Peyer's patch (tissue), 4 donors: ENCODE results near the gene DNAH14. TPM values are rescaled to one million over a fixed set of nuclear protein-coding genes. Genes with fewer than 3 reads are reported as not detected.

Experiments
- DNase-seq, 3 donors: peaks; one replicate each; pipeline ENCODE4 v3.0.0-alpha.2; 2017 to 2019
- H3K27ac ChIP-seq, 4 donors: fragments of 200-600 bp; sonication (generic); one replicate each; pipeline ENCODE4 v1.5.1; 2016 to 2019
- H3K27me3 ChIP-seq, 2 donors: fragments of 200-600 bp; sonication (generic); one replicate each; pipeline ENCODE4 v1.5.1; 2019
- H3K36me3 ChIP-seq, 3 donors: fragments of 200-600 bp; sonication (generic); one replicate each; pipeline ENCODE4 v1.5.1; 2016 to 2019
- H3K4me1 ChIP-seq, 4 donors: fragments of 200-600 bp; sonication (generic); one replicate each; pipeline ENCODE4 v1.5.1; 2016 to 2019
- H3K4me3 ChIP-seq, 4 donors: fragments of 200-600 bp; sonication (generic); 1 replicate in 3 of 4; 2 replicates in 1 of 4; pipeline ENCODE4 v1.5.1; 2016 to 2019; ENCODE audit warnings: mild to moderate bottlenecking in 1 of 4
- H3K9me3 ChIP-seq, 4 donors: fragments of 200-600 bp; sonication (generic); one replicate each; pipeline ENCODE4 v1.5.1; 2016 to 2019; ENCODE audit warnings: mild to moderate bottlenecking in 1 of 4
- CTCF ChIP-seq, 6 experiments: fragments of 450-650 bp in 4 of 6; fragments of 200-600 bp in 2 of 6; sonication (generic) in 1 of 6; IDR thresholded peaks; one replicate each; pipeline ENCODE4 v1.5.1; 2017 to 2019; ENCODE audit warnings: antibody characterized with exemption in 6 of 6, mild to moderate bottlenecking in 3 of 6, moderate library complexity in 1 of 6
- POLR2A ChIP-seq, 2 donors: fragments of 450-650 bp; IDR thresholded peaks; one replicate each; pipeline ENCODE4 v1.5.1; 2017; ENCODE audit warnings: antibody characterized with exemption in 2 of 2, mild to moderate bottlenecking in 2 of 2, moderate library complexity in 2 of 2
- total RNA-seq, 4 donors: library from RNA; depleted of rRNA; stranded (reverse); fragments of >200 nt; gene quantifications; one replicate each; pipeline ENCODE4 v1.1.0, GENCODE V29; 2016

Gene DNAH14
- total RNA-seq, 4 donors from 2014 or later: 6.5 to 11.0 (median 7.4) TPM

- H3K27me3 ChIP-seq: no peaks in the 10 kb centered on the region
- DNase-seq: no peak
- H3K27ac ChIP-seq: no peak overlapping the region
- H3K4me1 ChIP-seq: no peaks in the 10 kb centered on the region
- no peak for TF ChIP-seq CTCF (IDR thresholded peaks at IDR 0.05)
- no peak for TF ChIP-seq POLR2A (IDR thresholded peaks at IDR 0.05)
- no peaks in the 10 kb centered on the region for H3K9me3 ChIP-seq
- H3K36me3 ChIP-seq: no peaks in the 10 kb centered on the region
- no peak overlapping the region for H3K4me3 ChIP-seq
Observed at GRCh38 chr1:225250432-225250831, 321.0 kb downstream of the DNAH14 start.

- Histone ChIP-seq H3K27ac (no peak overlapping the region), H3K36me3 (no peaks in the 10 kb centered on the region), H3K9me3 (no peaks in the 10 kb centered on the region), H3K27me3 (no peaks in the 10 kb centered on the region), H3K4me3 (no peak overlapping the region), H3K4me1 (no peaks in the 10 kb centered on the region)
- DNase-seq: no peak
- TF ChIP-seq POLR2A (IDR thresholded peaks at IDR 0.05): no peak
- no peak for TF ChIP-seq CTCF (IDR thresholded peaks at IDR 0.05)
Observed at GRCh38 chr1:225253173-225253572, 323.7 kb downstream of the DNAH14 start.

GRCh38 chr1:225253784-225254183 is 324.3 kb downstream of the DNAH14 start:
- no peaks in the 10 kb centered on the region for H3K36me3 ChIP-seq
- no peak overlapping the region for H3K4me3 ChIP-seq
- H3K27me3 ChIP-seq: no peaks in the 10 kb centered on the region
- no peak overlapping the region for H3K27ac ChIP-seq
- TF ChIP-seq POLR2A (IDR thresholded peaks at IDR 0.05): no peak
- no peak for TF ChIP-seq CTCF (IDR thresholded peaks at IDR 0.05)
- H3K4me1 ChIP-seq: no peaks in the 10 kb centered on the region
- DNase-seq: no peak
- H3K9me3 ChIP-seq: no peaks in the 10 kb centered on the region

- Histone ChIP-seq H3K4me3 (no peak overlapping the region), H3K27ac (no peak overlapping the region), H3K27me3 (no peaks in the 10 kb centered on the region), H3K4me1 (no peaks in the 10 kb centered on the region), H3K9me3 (no peaks in the 10 kb centered on the region), H3K36me3 (no peaks in the 10 kb centered on the region)
- DNase-seq: no peak
- TF ChIP-seq CTCF (IDR thresholded peaks at IDR 0.05): no peak
- no peak for TF ChIP-seq POLR2A (IDR thresholded peaks at IDR 0.05)
Observed at GRCh38 chr1:225254676-225255075, 325.2 kb downstream of the DNAH14 start.

GRCh38 chr1:225257081-225257480 is 327.6 kb downstream of the DNAH14 start:
- Histone ChIP-seq H3K9me3 (no peaks in the 10 kb centered on the region), H3K27me3 (no peaks in the 10 kb centered on the region), H3K4me1 (no peaks in the 10 kb centered on the region), H3K4me3 (no peak overlapping the region), H3K27ac (no peak overlapping the region), H3K36me3 (no peaks in the 10 kb centered on the region)
- no peak for DNase-seq
- TF ChIP-seq POLR2A (IDR thresholded peaks at IDR 0.05) (no peak), CTCF (IDR thresholded peaks at IDR 0.05) (no peak)

- DNase-seq: no peak
- no peaks in the 10 kb centered on the region for H3K36me3 ChIP-seq
- H3K27me3 ChIP-seq: no peaks in the 10 kb centered on the region
- no peaks in the 10 kb centered on the region for H3K9me3 ChIP-seq
- no peak overlapping the region for H3K4me3 ChIP-seq
- H3K4me1 ChIP-seq: no peaks in the 10 kb centered on the region
- no peak for TF ChIP-seq CTCF (IDR thresholded peaks at IDR 0.05)
- no peak for TF ChIP-seq POLR2A (IDR thresholded peaks at IDR 0.05)
- H3K27ac ChIP-seq: no peak overlapping the region
Observed at GRCh38 chr1:225258811-225259210, 329.3 kb downstream of the DNAH14 start.
